ENCODE measurements around the gene SH3RF3.

GRCh38 chr2:109535217-109535946 is 406.4 kb downstream of the SH3RF3 start:
- TF ChIP-seq, protein P1, sequence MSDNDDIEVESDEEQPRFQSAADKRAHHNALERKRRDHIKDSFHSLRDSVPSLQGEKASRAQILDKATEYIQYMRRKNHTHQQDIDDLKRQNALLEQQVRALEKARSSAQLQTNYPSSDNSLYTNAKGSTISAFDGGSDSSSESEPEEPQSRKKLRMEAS (CRISPR knock-in tag; IDR thresholded peaks at IDR 0.05) = no peak
- no peak for TF ChIP-seq NFE2L1 (CRISPR knock-in tag; IDR thresholded peaks at IDR 0.05)
- TF ChIP-seq FOXK1 (CRISPR knock-in tag; IDR thresholded peaks at IDR 0.05) = no peak
- TF ChIP-seq NFATC4 (CRISPR knock-in tag; IDR thresholded peaks at IDR 0.05) = no peak
- TF ChIP-seq, protein P2, sequence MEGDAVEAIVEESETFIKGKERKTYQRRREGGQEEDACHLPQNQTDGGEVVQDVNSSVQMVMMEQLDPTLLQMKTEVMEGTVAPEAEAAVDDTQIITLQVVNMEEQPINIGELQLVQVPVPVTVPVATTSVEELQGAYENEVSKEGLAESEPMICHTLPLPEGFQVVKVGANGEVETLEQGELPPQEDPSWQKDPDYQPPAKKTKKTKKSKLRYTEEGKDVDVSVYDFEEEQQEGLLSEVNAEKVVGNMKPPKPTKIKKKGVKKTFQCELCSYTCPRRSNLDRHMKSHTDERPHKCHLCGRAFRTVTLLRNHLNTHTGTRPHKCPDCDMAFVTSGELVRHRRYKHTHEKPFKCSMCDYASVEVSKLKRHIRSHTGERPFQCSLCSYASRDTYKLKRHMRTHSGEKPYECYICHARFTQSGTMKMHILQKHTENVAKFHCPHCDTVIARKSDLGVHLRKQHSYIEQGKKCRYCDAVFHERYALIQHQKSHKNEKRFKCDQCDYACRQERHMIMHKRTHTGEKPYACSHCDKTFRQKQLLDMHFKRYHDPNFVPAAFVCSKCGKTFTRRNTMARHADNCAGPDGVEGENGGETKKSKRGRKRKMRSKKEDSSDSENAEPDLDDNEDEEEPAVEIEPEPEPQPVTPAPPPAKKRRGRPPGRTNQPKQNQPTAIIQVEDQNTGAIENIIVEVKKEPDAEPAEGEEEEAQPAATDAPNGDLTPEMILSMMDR (IDR thresholded peaks at IDR 0.05) = no peak
- TF ChIP-seq ATF2 (CRISPR knock-in tag; IDR thresholded peaks at IDR 0.05; ENCODE audit: borderline replicate concordance, low read depth) = no peak
- TF ChIP-seq SMAD4 (CRISPR knock-in tag; IDR thresholded peaks at IDR 0.05) = no peak
- TF ChIP-seq FOXJ3 (CRISPR knock-in tag; IDR thresholded peaks at IDR 0.05; ENCODE audit: borderline replicate concordance) = no peak
- TF ChIP-seq ATF1 (CRISPR knock-in tag; IDR thresholded peaks at IDR 0.05) = no peak

Measured in WTC11 (cell line).